ENCODE results near the gene RASA2.

DNA sequence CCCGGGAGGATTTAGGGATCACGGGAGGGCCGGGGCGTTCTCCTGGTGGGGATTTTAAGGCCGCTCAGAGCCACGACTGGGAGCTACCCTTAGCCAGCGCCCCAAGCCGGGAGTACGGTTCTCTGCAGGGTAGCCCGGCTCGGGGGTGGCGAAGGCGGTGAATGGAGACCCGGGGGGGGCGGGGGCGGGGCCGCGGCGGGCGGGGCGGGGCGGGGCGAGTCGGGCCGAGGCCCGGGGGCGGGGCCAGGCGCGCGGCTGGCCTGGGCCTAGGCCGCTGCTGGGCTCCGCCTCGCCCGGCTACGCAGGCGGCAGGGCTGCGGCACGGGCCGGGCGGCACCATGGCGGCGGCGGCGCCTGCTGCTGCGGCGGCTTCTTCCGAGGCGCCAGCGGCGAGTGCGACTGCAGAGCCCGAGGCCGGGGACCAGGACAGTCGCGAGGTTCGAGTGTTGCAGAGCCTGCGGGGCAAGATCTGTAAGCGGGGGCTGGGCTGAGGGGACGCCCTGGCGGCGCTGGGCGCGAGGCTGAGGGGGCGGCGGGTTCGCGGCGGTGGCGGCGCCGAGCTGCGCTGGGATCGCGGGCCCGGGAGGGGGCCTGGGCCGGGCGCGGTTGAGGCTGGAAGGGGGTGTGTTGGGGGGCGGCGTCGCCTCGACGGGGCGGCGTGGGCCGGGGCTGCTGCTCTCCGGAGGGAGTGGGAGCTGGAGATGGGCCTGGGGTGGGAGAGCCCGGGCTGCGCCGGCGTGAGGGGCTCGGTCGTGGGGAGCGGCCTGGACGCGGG lies at the start of gene RASA2:
- TF ChIP-seq, protein P1, sequence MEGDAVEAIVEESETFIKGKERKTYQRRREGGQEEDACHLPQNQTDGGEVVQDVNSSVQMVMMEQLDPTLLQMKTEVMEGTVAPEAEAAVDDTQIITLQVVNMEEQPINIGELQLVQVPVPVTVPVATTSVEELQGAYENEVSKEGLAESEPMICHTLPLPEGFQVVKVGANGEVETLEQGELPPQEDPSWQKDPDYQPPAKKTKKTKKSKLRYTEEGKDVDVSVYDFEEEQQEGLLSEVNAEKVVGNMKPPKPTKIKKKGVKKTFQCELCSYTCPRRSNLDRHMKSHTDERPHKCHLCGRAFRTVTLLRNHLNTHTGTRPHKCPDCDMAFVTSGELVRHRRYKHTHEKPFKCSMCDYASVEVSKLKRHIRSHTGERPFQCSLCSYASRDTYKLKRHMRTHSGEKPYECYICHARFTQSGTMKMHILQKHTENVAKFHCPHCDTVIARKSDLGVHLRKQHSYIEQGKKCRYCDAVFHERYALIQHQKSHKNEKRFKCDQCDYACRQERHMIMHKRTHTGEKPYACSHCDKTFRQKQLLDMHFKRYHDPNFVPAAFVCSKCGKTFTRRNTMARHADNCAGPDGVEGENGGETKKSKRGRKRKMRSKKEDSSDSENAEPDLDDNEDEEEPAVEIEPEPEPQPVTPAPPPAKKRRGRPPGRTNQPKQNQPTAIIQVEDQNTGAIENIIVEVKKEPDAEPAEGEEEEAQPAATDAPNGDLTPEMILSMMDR (IDR thresholded peaks at IDR 0.05) = no peak
- TF ChIP-seq POLR2AphosphoS5 (IDR thresholded peaks at IDR 0.05) = no peak

Data from prostate gland (tissue), 2 donors.